ENCODE results near the gene APBA2.

DNA sequence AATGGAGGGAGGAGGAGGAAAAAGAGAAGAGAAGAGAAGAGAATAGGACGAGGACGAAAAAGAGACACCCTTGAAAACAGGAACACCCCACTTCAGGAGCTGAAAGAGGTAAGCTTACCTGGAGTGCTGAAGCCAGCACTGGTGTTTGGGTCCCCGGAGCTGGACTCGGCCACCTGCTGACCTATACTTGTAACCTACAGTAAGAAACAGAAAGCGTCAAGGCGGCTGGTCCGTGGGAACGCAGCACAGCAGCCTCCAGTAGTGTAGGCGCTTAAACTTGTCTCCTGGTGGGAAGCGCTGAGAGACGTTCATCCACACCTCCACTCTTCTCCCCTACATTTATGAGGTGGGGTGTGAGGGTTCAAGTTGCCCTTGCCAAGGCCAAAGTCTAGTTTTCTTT, 242.9 kb downstream of the APBA2 start:
- TF ChIP-seq, protein P1, sequence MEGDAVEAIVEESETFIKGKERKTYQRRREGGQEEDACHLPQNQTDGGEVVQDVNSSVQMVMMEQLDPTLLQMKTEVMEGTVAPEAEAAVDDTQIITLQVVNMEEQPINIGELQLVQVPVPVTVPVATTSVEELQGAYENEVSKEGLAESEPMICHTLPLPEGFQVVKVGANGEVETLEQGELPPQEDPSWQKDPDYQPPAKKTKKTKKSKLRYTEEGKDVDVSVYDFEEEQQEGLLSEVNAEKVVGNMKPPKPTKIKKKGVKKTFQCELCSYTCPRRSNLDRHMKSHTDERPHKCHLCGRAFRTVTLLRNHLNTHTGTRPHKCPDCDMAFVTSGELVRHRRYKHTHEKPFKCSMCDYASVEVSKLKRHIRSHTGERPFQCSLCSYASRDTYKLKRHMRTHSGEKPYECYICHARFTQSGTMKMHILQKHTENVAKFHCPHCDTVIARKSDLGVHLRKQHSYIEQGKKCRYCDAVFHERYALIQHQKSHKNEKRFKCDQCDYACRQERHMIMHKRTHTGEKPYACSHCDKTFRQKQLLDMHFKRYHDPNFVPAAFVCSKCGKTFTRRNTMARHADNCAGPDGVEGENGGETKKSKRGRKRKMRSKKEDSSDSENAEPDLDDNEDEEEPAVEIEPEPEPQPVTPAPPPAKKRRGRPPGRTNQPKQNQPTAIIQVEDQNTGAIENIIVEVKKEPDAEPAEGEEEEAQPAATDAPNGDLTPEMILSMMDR (IDR thresholded peaks at IDR 0.05) = no peak
- TF ChIP-seq POLR2A (IDR thresholded peaks at IDR 0.05) (no peak), POLR2AphosphoS5 (IDR thresholded peaks at IDR 0.05) (no peak)
